NCI-H2081 treated with DMSO at 0.1 percent for 48 hours (cell line): ENCODE measurements around the gene TSHB.
A peak's percentile ranks its signal among the peaks of the same experiment; 100 is the strongest.
"Not testable (repeated sequence)": the region's sequence is repeated elsewhere in the genome, so short reads cannot be mapped to it uniquely, and the experiment has no call there.

Source experiments
- DNase-seq: peaks from one replicate; lab custom pipeline; 2025; lab: John Stamatoyannopoulos, UW

The TSHB gene

DNA sequence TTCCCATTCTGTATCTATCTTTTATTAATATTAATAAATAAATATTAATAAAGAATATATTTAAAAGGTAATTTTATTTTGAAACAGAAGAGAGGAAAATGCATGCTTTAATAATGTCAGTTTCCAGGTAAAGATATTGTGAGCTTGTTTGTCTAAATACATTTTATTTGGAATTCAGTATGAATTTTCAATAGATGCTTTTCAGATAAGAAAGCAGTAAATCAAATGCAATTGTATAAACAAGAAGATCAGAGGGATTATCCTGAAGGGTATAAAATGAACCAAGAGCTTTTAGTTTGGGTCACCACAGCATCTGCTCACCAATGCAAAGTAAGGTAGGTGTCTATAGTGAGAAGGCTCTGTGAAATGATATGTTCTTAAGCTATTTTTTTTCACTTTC, at the start of gene TSHB:
Gene TSHB (plus strand): TSS at position 301 of the 400 bp plus-strand sequence. CDS start 3,537 bp downstream, outside the sequence.
- no peak for DNase-seq

DNA sequence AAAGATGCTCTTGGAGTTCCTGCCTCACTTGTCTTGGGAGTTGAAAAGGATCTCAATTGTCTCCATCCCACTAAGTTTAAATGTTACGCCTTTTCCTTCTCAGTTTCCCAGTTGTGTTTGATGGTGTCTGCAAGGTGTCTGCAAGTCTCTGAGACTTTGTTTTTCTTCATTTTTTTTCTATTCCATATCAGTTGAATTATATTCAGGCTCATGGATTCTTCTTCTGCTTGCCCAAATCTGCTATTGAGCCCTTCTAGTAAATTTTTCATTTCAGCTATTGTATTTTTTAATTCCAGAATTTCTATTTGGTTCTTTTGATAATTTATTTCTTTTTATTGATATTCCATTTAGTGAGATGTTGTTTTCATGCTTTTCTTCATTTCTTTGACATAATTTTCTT, 47.4 kb upstream of the TSHB start:
- DNase-seq, result no peak

DNA sequence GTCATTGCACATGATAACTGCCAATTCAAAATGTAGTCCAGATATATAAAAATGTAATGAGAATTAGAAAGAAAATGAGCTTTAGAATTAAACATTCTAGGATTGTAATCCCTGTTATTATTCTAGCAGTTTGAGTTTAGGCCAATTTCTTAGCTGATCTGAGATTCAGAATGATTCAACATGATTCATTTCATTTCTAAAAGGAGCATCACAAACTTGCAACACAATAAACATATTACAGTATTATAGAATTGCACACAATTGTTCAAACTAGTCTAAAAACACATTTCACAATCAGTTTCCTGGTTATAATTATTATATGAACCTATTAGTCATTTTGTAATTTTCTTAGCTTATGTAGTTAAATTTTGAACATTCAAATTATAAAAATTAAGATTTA, 43.3 kb upstream of the TSHB start:
- no peak for DNase-seq

DNA sequence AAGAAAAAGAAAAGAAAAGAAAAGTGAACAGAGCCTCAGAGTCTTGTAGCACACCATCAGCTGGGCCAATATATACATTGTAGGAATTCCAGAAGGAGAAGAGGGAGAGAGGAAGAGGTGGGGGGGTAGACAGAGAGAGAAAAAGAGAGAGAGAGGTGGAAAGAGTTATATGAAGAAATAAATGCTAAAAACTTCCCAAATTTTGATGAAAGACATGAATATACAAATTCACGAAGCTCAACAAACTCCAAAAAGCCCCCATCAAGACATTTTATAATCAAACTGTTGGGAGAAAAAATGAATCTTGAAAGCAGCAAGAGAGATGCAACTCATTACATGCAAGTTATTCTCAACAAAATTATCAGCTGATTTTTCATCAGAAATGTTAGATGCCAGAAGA, 41.5 kb upstream of the TSHB start:
- DNase-seq, result no peak

DNA sequence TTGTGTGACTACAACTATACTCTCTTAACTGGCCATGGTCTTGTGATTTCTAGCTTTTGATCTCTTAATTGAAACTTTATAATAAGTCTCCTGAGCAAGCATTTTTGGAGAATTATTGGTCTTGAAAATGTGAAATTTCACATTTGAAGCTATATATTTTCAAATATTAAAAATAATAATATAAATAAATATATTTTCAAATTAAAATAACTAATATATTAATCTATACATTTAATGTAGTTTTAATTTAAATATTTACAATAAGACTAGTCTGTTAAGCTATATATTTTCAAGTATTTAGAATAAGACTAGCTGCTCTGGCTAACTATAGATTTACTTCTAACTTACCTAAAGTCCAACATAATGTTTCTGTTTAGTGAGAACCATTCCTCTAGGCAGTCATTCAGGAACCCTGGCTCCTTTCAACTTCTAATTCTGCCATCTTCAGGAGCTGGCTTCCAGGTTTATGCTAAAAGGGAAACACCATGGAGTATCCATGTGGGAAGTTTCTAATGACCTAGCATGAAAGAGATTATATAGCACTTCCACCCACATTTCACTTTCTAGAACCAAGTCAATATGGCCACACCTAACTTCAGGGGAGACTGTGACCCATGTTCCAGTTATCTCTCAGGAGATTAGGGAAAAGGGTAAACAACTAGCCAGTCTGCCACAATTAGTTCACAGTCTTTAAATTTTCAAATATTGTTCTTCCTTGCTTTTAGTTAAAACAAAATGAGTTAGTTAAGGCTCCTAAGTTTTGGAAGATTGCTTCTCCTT, 31.9 kb upstream of the TSHB start:
- DNase-seq, result no peak

DNA sequence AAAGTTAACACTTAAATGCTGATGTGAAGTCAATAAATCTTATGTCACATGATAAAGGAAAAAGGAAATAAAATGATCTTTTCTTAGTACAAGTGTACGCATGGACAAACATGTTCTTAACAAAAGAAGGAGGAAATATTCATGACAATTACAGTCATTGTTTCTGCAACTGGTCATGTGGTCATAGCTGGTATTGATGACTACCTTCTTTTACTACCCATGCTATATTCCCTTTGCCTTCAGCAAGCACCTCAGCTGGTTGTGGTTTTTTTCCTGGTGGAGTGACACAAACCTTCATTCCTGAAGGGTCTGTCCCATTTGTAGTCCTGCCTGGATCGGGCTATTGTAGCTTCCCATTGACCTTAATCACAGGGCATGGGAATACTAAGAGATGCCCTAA, 23.4 kb upstream of the TSHB start:
- no peak for DNase-seq

DNA sequence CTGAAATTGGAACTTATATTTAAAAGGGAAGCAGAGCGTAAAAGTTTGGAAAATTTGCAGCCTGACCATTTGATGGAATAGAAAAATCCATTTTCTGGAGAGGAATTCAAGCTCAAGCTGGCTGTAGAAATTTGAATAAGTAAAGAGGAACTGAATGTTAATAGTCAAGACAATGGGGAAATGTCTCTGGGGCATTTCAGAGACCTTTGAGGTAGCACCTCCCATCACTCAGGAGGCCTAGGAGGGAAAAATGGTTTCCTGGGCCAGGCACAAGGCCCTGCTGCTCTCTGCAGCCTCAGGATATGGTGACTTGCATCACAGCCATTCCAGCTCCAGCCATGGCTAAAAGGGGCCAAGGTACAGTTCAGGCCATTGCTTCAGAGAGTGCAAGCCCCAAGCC, 17.6 kb upstream of the TSHB start:
- no peak for DNase-seq

DNA sequence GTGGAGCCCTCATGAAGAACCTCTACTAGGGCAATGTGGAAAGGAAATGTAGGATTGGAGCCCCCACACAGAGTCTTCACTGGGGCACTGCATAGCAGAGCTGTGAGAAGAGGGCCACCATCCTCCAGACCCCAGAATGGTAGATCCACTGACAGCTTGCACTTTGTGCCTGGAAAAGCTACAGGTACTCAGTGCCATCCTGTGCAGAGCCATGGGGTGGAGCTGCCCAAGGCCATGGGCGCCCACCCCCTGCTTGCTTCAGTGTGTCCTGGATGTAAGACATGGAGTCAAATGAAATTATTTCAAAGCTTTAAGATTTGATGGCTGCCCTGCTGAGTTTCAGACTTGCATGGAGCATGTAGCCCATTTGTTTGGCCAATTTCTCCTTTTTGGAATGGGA, 17.2 kb upstream of the TSHB start:
- no peak for DNase-seq

DNA sequence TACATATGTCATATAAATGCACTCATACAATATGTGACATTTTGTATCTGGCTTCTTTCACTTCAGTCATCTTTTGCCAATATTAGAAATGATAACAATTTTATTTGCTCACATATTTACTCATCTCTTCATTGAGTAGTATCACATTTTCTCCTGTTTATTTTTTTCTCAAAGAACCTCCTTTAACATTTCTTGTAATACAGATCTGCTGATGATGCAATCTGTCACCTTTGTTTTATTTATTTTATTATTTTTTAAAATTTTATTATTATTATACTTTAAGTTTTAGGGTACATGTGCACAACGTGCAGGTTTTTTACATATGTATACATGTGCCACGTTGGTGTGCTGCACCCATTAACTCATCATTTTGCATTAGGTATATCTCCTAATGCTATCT, 15.8 kb upstream of the TSHB start:
- DNase-seq, result no peak

DNA sequence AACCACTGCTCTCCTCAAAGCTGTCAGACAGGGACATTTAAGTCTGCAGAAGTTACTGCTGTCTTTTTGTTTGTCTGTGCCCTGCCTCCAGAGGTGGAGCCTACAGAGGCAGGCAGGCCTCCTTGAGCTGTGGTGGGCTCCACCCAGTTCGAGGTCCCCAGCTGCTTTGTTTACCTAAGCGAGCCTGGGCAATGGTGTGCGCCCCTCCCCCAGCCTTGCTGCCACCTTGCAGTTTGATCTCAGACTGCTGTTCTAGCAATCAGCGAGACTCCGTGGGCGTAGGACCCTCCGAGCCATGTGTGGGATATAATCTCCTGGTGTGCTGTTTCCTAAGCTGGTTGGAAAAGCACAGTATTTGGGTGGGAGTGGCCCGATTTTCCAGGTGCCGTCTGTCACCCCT, 10.1 kb upstream of the TSHB start:
- DNase-seq, result not testable (repeated sequence)

DNA sequence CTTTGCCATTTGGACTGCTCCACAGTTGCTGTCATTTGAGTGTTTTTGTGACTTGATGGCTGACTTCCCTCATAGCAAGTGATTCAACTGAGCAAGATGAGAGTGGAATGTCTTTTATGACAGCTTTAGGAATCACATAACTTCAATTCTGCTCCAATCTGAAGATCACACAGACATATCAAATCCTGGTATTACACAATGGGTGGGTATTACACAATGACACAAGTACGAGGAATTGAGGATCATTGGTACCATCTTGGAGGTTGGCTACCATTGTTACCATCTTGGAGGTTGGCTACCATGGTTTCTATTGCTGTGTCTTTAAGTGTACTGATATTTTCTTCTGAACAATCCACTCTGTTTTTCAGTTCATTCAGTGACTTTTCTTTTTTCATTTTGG, 8.5 kb upstream of the TSHB start:
- no peak for DNase-seq

DNA sequence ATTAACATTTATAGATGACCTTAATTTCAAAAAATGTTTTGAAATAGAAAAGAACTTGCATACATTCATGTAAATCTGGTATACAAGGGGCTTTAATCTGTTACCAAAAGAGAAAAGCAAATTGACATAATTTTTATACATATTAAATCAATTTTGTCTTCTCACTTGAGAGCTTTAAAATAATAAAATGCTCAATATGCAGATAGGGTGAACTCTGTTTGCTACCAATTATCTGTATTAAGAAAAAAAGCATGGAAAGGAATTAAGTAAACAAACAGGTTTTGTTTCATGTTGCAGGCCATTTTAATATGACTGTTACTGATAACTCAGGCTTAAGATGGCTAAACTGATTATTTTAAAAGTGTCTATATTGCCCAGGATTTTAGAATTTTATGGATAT, 6.0 kb upstream of the TSHB start:
- no peak for DNase-seq

DNA sequence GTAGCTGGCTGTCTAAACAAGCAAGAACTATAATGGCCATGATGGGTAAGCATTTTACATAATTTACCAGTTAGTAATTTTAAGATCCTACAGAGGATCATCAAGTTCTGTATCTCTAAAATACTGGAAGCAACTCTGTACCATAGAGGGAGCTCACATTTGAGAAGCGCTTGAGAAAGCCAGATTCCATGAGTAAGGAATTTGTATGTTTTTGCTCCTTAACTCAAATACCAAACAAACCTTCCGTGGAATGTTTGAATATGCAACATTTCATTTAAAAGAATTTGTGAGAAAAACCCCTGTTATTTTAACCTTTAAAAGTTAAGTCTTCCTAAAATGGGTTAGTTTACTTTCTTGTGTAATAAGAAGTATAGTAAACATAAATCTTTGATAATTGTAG, 2.0 kb downstream of the TSHB start:
- no peak for DNase-seq

DNA sequence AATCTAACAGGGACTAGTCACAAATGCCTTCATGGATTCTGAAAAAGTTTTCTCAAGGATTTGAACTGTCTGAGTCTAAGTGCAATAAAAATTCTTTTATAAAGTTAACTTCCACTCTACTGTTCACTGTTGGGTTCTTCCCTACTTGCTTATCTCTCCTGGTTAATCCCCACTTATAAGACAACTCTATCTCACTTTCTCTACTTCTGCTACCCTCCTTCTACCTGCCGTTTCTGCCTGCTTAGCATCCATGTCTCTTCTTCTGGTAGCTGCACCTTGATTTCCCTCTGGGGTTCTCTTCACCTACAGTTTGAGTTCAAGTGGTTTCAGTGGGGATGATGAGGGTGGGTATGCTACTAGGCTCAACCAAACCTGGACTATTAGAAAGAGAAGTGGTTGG, 6.0 kb downstream of the TSHB start:
- no peak for DNase-seq

DNA sequence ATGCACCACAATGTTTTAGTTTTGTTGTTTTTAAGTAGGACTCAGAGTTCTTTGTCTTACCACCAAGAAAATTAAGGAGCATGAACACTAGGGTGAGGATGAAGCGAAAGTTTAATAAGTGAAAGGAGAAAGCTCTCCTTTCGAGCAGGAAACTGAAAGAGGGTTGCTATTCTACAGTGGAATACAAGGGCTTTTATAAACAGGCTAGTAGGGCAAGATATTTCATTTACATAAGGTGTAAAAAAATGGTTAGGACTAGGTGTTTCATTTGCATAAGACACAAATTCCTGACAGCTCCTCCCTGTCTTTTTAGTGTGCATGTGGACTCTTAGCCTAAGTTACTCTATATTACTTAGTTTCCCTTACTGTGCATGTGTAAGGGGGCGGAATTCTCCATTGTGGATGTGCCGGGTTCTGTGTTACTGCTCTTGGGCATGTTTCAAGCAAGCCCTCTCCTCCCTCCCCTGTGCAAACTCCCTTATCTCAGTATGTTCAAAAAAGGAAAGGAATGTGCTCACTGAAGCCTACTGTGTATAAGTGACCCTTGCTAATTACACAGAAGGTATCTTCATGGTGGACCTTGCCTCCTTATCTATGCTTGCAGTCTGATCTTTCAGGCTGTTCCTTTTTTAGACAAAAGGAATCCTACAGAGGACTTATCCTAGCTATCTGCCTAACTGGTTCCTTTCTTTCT, 7.3 kb downstream of the TSHB start:
- DNase-seq, result no peak

DNA sequence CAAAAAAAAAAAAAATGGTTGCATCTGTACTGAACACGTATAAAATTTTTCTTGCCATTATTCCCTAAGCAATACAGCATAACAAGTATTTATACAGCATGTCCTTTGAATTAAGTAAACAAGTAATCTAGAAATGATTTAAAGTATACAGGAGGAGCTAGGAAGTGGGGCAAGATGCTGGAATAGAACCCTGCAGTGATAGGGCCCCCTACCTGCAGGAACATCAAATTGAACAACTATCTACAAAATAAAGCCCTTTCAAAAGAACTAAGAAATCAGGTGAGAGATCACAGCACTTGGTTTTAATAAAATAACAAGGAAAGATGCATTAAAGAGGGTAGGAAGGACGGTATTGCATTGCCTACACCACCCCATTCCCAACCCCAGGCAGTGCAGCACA, 10.9 kb downstream of the TSHB start:
- no peak for DNase-seq

DNA sequence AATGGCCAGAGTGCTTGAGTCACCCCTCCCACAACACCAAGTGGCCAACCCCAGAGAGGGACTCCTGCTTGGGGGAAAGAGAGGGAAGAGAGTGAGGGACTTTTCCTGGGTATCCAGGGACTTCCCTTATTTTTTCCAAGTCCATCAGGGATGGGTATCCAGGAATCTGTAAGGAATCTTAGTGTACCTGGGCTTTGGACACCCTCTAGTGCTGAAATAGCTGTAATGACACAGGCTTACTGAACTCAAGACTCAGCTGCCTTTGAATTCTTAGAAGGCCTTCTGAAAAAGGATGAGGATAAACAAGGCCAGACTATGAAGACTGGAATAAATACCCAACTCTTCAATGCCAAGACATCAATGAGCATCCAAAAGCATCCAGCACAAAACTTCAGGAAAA, 12.0 kb downstream of the TSHB start:
- no peak for DNase-seq

DNA sequence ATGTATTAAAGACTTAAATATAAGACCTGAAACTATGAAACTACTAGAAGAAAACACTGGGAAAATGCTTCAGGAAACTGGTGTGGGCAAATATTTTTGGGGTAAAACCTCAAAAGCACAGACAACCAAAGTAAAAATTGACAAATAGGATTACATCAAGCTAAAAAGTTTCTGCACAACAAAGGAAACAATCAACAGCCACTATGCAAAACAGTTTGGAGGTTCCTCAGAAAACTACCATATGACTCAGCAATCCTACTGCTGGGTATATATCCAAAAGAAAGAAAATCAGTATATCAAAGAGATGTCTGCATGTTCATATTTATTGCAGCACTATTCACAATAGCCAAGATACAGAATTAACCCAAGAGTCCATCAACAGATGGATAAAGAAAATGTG, 17.1 kb downstream of the TSHB start:
- DNase-seq, result no peak

DNA sequence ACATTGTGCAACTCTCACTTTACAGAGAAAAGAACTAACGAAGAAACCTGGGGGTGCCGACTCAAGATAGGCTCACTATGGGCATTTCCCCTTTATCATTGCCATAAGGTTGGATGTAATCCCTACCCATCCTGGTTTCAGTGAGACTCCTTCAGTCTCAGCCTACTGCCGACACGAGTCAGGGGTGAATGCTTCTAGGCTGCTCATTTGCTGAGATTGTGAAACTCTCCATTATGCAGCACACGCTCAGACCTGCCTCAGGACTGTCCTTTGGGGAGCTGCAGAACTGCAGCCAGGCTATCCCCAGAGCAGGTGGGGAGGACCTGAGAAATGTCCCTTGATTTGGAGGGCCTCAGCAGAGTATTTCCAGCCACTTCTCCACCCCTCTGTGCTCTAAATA, 22.2 kb downstream of the TSHB start:
- no peak for DNase-seq

DNA sequence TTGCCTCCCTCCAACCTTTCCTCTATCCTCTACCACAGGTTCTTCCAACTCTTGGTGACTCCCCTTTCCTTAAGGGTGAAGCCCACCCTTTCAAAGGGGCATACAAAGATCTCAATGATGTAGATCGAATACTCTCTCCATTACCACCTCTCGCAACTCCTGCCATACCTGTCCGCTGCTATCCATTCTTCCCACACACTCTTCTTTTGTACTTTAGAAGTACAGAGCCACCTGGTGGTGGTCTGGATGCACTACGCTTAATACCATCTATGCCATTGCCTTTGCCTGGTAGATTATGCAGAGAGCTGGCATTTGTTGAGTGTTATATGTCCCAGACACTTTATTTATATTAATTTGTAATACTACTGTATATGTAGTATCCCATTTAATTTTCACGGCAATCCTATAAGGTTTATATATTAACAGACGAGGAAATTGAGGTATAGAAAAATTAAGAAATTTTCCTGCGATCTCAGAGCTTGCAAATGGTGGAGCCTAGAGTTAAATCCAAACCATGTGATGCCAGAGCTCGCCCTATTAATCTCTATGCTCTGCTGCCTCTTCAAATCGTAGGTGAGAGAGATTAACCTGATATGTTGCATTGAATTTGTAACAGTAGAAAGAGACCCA, 22.9 kb downstream of the TSHB start:
- DNase-seq, result peak; percentile 18

DNA sequence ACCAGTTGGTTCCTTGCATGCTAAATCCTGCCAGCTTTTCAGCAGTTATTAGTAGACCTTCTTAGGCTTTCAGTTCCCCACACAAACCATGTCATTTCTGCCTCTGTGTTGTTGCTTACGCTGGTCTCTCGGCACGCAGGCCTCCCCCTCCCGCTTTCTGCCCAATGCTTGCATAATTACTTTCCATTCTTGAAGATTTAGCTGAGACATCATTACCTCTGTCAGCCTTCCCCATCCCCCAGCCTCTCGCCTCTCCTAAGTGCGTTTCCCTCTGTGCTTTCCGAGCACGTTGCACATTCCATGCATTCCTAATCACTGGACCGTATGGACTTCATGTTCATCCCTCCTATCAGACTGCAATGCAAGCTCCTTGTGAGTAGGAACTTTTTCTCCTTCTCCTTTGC, 26.8 kb downstream of the TSHB start:
- DNase-seq, result no peak

DNA sequence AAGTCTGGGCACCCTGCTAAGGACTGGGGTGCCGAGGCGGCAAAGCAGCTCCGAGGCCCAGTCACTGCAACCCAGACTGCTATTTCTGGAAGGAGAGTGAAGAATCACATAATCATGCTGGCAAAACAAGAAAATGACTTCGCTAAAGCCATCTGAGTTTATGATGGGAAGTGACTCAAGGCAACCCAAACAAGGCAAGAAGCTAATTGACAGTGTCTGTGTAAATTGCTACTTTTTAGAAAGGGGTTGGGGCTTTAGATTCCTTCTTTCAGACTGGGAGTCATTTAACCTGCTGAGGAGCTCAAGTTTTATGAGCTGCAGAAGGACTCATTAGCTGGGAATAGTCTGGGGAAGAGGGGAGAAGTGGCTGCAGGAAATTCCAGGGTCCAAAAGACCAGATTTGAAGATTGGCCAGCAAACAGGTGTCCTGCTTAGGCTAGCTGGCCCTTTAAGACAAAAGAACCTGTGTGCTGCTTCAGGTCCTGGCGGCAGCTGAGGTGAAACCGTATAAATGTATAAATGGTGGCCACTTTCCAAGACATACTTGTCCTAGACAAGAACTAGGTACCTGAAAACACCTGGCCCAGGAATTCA, 28.1 kb downstream of the TSHB start:
- no peak for DNase-seq

DNA sequence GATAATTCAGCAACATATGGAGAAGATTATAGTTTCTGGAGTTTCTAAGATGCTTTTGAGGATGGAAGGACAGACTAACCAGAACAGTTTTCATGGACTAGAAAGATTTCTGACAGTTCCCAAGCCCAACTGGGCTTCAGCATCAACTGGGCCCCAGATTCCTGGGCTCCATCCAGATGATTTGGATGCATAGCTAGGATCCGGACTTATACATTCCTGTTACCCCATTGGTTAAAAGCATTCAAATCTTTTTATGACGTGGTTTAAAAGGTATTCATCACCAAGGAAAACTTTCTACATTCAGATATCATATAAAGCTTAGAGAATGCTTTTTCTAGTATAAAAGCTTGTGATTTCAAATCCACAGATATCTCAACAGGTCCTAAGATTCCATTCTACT, 29.7 kb downstream of the TSHB start:
- DNase-seq, result no peak
